OCI-LY1 (cell line): ENCODE data around the gene ARMC9.
A peak's percentile ranks its signal among the peaks of the same experiment; 100 is the strongest.

Source experiments
- H2AFZ ChIP-seq: fragments of 200-600 bp; sonication (generic), shearing (Covaris generic); 2 replicates; pipeline ENCODE4 v1.6.0; 2014; ENCODE audit warnings: antibody characterized with exemption, mild to moderate bottlenecking, low read length
- H3F3A ChIP-seq: fragments of 200-600 bp; sonication (generic), shearing (Covaris generic); 2 replicates; pipeline ENCODE4 v1.6.0; 2014; ENCODE audit warnings: mild to moderate bottlenecking, antibody characterized with exemption, low read length, moderate library complexity; ENCODE audit not compliant: insufficient read depth
- H3K27ac ChIP-seq: fragments of 200-600 bp; sonication (generic); 2 replicates; pipeline ENCODE4 v1.5.1; 2014; ENCODE audit warnings: low read length, mixed run types, mild to moderate bottlenecking, low read depth; ENCODE audit not compliant: poor library complexity, severe bottlenecking
- H3K27me3 ChIP-seq: fragments of 200-600 bp; sonication (generic); 2 replicates; pipeline ENCODE4 v1.6.0; 2014; ENCODE audit warnings: antibody characterized with exemption, mild to moderate bottlenecking, low read length, moderate library complexity; ENCODE audit not compliant: insufficient read depth
- H3K36me3 ChIP-seq: fragments of 200-600 bp; sonication (generic); 2 replicates; pipeline ENCODE4 v1.6.1; 2014; ENCODE audit warnings: mild to moderate bottlenecking, antibody characterized with exemption, low read length, moderate library complexity, mixed read lengths; ENCODE audit not compliant: insufficient read depth
- H3K4me1 ChIP-seq: fragments of 200-600 bp; sonication (generic); 2 replicates; pipeline ENCODE4 v1.5.1; 2014; ENCODE audit warnings: mild to moderate bottlenecking, low read length, moderate library complexity; ENCODE audit not compliant: insufficient read depth, severe bottlenecking
- H3K4me2 ChIP-seq: fragments of 200-600 bp; sonication (generic), shearing (Covaris generic); 2 replicates; pipeline ENCODE4 v1.6.1; 2014; ENCODE audit warnings: low read length
- H3K4me3 ChIP-seq: fragments of 200-600 bp; sonication (generic); 2 replicates; pipeline ENCODE4 v1.5.1; 2014; ENCODE audit warnings: low read length, low read depth, mild to moderate bottlenecking, mixed read lengths; ENCODE audit not compliant: poor library complexity, severe bottlenecking
- H3K79me2 ChIP-seq: fragments of 200-600 bp; shearing (Covaris generic); 2 replicates; pipeline ENCODE4 v1.6.1; 2016; ENCODE audit warnings: mixed run types, low read length, mixed read lengths; ENCODE audit not compliant: insufficient read depth
- H3K9ac ChIP-seq: fragments of 200-600 bp; sonication (generic), shearing (Covaris generic); 2 replicates; pipeline ENCODE4 v1.6.1; 2014; ENCODE audit warnings: mild to moderate bottlenecking, low read length, mixed read lengths
- H3K9me2 ChIP-seq: fragments of 200-600 bp; sonication (generic), shearing (Covaris generic); 2 replicates; pipeline ENCODE4 v1.6.1; 2014; ENCODE audit warnings: low read depth, mild to moderate bottlenecking, low read length, mixed read lengths
- H3K9me3 ChIP-seq: fragments of 200-600 bp; shearing (Covaris generic); 2 replicates; pipeline ENCODE4 v1.6.1; 2014; ENCODE audit warnings: low read length, mixed read lengths
- H4K20me1 ChIP-seq: fragments of 200-600 bp; sonication (generic), shearing (Covaris generic); 2 replicates; pipeline ENCODE4 v1.6.0; 2016; ENCODE audit warnings: mild to moderate bottlenecking, low read length; ENCODE audit not compliant: insufficient read depth
- EZH2 ChIP-seq: fragments of 200-600 bp; sonication (generic), shearing (Covaris generic); IDR thresholded peaks from 2 replicates; pipeline ENCODE4 v1.8.0; 2017; ENCODE audit warnings: borderline replicate concordance, mixed run types, mild to moderate bottlenecking, antibody characterized with exemption, low read length, moderate library complexity, mixed read lengths
- TF ChIP-seq, protein P1 (sequence below): fragments of 200-600 bp; sonication (generic), shearing (Covaris generic); IDR thresholded peaks from 2 replicates; pipeline ENCODE4 v1.5.1; 2017; ENCODE audit warnings: mild to moderate bottlenecking, antibody characterized with exemption, low read length, moderate library complexity, mixed read lengths

Gene ARMC9

DNA sequence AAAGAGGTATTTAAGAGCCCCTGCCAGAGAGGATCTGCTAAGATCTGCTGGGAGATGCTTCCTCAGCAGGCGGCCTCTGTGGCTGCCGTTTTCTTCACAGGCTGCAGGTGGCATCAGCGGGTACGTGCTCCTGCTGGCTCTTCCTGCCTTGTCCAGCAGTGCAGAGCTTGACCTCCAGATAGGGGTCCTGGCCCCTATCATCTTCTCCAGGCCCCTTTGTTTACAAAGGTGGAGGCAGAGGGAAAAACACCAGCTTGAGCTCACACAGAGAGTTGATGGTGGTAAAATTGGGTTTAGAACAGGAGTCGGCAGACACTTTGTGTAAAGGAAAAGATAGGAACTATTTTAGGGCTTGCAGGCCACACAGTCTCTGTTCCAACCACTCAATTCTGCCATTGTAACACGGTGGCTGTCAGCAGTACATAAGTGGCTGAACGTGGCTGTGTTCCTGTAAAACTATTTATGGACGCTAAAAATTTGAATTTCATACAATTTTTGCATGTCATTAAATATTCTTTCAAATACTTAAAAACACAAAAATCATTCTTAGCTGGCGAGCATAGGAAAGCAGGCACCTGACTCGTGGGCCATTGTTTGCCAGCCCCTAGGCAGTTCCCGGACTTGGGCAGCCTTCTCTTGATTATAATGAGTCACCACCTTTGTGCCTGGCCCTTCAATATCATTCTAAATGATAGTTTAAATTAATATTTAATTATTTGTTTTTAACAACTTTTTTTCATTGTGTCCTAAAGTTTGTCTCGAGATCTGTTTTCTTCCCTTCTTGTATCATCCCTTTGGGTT, 98.9 kb downstream of the ARMC9 start:
- H3K27ac ChIP-seq, result no peak overlapping the region
- H3K36me3 ChIP-seq, result no peaks in the 10 kb centered on the region
- no peak overlapping the region for H3K9ac ChIP-seq
- no peak overlapping the region for H3K4me3 ChIP-seq
- no peak for TF ChIP-seq EZH2
- TF ChIP-seq, protein P1, sequence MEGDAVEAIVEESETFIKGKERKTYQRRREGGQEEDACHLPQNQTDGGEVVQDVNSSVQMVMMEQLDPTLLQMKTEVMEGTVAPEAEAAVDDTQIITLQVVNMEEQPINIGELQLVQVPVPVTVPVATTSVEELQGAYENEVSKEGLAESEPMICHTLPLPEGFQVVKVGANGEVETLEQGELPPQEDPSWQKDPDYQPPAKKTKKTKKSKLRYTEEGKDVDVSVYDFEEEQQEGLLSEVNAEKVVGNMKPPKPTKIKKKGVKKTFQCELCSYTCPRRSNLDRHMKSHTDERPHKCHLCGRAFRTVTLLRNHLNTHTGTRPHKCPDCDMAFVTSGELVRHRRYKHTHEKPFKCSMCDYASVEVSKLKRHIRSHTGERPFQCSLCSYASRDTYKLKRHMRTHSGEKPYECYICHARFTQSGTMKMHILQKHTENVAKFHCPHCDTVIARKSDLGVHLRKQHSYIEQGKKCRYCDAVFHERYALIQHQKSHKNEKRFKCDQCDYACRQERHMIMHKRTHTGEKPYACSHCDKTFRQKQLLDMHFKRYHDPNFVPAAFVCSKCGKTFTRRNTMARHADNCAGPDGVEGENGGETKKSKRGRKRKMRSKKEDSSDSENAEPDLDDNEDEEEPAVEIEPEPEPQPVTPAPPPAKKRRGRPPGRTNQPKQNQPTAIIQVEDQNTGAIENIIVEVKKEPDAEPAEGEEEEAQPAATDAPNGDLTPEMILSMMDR, result peak; percentile 91
- H3K9me3 ChIP-seq, result no peaks in the 10 kb centered on the region
- H3K4me1 ChIP-seq, result peaks cover 29% of the 10 kb centered on the region
- H2AFZ ChIP-seq, result no peak overlapping the region
- H4K20me1 ChIP-seq, result no peaks in the 10 kb centered on the region
- H3K79me2 ChIP-seq, result no peaks in the 10 kb centered on the region
- peak overlapping the region; percentile 23 for H3K4me2 ChIP-seq
- H3K9me2 ChIP-seq, result no peaks in the 10 kb centered on the region
- H3F3A ChIP-seq, result no peaks in the 10 kb centered on the region
- no peaks in the 10 kb centered on the region for H3K27me3 ChIP-seq

DNA sequence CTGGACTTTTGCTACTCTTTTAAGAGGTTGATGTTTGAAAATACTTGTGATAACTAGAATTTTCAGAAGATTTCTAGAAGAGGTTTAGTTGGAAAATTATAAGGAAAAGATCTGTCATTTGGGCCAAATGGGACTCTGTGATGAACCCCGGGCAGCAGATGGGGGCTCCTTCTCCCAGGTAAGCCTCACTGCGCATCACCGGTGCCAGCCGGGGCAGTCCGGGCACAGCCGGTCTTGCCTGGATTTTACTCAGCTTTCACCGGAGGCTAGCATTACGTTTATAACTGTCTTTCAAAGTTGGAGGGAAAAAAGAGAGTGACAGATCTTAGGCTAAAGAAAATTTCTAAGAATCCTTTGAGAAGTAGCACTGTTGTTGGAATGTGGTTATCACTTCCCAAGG, 99.7 kb downstream of the ARMC9 start:
- H3K4me2 ChIP-seq, result no peak overlapping the region
- no peak overlapping the region for H3K4me3 ChIP-seq
- no peak overlapping the region for H2AFZ ChIP-seq
- peaks cover 29% of the 10 kb centered on the region for H3K4me1 ChIP-seq
- no peaks in the 10 kb centered on the region for H3K36me3 ChIP-seq
- no peak overlapping the region for H3K27ac ChIP-seq
- H3K79me2 ChIP-seq, result no peaks in the 10 kb centered on the region
- TF ChIP-seq, protein P1, result no peak
- no peak for TF ChIP-seq EZH2
- no peaks in the 10 kb centered on the region for H4K20me1 ChIP-seq
- H3K9me3 ChIP-seq, result no peaks in the 10 kb centered on the region
- H3K27me3 ChIP-seq, result no peaks in the 10 kb centered on the region
- no peaks in the 10 kb centered on the region for H3F3A ChIP-seq
- no peak overlapping the region for H3K9ac ChIP-seq
- H3K9me2 ChIP-seq, result no peaks in the 10 kb centered on the region

DNA sequence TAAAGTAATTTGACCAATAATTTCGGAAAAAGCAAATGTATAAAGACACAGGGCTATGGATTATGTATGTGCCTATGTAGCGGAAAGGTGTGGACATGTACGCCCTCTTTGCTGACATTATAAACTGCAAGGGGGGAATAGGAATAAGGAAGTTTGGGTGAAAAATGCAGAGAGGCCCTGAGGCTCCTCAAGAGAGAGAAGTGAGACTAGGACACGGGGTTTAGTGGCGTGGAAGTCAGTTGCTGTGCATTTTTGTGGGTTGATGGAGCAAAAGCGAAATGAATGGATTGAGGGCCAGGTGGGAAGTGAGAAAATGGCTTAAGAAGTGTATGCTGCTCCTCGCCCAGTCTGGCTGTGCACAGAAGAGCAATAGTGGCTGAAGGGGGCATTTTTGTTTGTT, 100.8 kb downstream of the ARMC9 start:
- Histone ChIP-seq H3K4me2 (no peak overlapping the region; the same call in 1 of the 2 replicates), H3K27ac (peak overlapping the region; percentile 13)
- no peak for TF ChIP-seq EZH2

More for the DNA sequence above, 100.8 kb downstream of the ARMC9 start:
- Histone ChIP-seq H3K27me3 (no peaks in the 10 kb centered on the region), H3K79me2 (no peaks in the 10 kb centered on the region), H3K4me3 (no peak overlapping the region), H3K9me2 (no peaks in the 10 kb centered on the region), H3K36me3 (no peaks in the 10 kb centered on the region), H4K20me1 (no peaks in the 10 kb centered on the region), H3F3A (no peaks in the 10 kb centered on the region), H3K4me1 (peaks cover 29% of the 10 kb centered on the region), H2AFZ (no peak overlapping the region), H3K9me3 (no peaks in the 10 kb centered on the region), H3K9ac (no peak overlapping the region)
